SW480 (cell line): ENCODE results near the gene UXS1.

Experiments used
- DNase-seq: peaks from one replicate; pipeline ENCODE4 v3.0.0-alpha.2; 2016; ENCODE audit warnings: low spot score

The UXS1 gene

DNA sequence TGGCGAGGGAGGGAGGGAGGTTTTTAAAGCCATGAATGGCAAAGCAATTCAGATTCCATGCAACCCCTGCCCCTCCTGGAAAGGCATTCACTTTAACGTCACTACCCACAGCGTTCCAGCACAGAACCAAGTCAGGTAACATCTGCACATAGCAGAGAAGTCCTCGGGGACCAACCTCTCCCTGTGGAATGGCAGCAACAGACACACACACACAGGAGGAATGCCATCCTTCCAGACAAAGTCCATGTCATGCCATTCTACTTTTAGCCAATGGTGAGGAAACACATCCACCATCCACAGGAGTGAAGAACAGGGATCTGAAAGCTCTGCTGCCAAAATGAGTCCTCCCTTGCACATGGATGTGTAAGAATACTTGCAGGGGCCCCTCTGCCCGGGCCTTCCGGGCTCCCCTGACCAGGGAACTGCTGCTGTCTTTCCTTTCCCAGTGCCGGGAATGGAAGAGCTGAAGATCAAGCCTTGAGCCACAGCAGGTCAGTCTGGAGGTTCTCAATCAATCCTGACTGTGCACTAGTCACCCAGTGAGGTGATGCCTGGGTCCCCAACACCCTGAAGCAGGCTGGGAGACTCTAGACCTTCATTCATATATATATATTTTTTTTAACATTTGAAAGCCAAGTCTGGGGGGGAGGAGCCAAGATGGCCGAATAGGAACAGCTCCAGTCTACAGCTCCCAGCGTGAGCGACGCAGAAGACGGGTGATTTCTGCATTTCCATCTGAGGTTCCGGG, 63.7 kb downstream of the UXS1 start:
- DNase-seq, result no peak

DNA sequence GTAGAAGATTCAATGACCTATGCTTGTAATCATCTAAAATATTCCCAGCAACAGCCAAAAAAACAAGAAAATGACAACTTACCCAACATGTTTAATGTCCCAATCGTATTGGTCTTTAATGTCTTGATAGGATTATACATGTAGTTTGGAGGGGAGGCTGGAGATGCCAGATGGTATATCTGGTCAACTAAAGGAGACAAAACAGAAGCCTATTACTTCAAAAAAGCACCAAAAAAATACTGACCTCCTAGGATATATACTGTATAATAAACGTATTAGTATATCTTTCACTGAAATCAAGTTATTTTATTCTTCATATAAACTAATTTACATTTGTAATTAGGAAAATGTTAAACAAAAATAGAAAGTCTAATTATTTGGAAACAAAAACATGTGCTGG, 64.5 kb downstream of the UXS1 start:
- no peak for DNase-seq

DNA sequence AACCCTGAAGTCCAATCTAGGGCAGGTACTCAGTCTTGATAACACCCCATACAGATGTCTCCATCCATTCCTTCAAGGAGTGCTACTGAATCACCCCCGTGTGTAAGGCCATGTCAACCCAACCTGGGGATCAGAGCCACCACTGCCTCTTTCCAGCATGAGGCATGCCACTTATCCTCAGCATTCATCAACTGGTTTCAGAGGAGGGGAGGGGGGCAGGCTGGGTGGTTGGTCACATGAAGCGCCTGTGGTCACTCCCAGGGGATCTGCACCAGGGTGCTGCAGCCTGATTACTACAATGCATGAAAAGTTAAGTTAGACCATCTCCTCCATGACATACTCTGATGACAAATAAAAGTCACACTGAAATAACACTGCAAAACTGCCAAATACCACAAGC, 65.0 kb downstream of the UXS1 start:
- no peak for DNase-seq

DNA sequence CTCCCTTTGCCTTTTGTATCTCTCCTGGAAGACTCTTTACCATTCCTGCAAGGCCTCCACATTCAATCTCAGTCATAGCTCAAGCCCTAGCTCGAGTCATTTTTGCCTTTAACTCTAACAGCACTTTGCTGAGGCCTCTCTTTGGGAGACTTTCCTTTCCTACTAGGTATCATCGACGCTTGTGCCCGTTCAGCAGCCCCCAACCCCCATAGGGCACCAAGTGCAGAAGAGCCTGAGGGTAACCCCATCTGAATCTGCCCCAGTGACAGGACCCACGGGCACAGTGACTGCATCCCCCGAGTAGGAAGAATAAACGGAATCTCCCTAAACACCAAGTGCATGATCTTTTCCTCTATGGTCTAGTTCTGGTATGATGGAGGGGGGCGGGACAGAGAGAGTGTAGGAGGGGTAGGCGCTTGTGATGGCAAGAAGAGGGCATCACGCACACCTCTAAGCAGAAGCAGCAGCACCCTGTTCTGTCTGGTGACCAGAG, 66.3 kb downstream of the UXS1 start:
- DNase-seq, result no peak

DNA sequence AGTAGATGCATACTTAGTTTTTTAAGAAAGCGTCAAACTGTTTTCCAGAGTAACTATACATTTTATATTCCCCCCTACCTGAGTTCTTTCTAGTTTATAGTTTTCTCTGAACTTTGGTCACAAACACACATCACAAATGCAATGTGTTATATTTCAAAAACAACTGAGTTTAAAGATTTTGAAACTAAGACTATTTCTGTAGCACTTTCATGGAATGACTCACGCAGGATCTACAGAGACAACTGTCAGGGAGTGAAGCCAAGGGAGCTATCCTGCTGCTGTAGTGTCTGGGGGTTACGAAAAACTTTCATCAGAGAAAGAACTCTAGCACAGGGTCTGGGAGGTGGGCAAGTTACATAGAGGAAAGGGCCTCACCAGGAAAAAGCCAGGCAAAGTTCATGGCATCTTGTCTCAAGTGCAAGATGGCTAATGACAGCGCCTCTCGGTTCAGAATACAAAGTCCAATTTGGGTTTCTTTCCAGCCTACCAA, 66.8 kb downstream of the UXS1 start:
- DNase-seq, result no peak

DNA sequence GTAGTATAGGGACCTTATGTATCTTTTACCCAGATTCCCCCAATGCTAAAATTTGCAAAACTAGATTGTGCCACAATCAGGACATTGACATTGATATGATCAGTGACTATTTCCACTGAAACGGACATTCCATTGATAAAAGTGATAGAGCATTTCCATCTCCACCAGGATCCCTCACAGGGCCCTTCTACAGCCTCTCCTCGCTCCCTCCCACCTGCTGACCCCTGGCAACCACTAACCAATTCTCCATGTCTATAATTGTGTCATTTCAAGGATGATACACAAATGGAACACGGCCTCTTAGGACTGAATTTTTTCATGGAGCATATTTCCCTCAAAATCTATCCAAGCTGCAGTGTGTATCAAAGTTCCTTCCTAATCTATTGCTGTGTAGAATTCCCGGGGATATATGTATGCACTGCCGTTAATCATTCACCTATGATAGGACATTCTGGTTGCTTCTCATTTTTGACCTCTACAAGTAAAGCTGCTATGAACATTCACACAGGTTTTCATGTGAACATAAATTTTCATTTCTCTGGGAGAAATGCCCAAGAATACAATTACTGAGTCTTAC, 67.3 kb downstream of the UXS1 start:
- DNase-seq, result no peak

DNA sequence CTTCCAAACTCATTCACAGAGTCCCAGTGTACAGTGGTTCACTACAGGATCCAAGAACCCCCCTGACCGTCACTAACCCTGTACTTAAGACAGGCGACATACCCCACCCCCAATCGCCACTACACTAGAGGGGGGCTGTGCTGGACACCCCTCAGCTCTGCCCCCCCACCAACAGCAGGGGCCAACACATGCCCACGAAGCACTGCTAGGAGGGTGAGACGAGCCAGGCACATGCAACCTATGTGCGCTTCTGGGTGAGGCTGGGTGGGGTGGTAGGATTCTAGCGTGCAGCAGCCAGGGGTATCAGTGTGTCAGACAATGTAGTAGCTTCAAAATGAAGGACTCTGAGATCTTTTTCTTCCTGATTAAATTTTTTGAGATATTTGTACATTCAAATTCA, 67.8 kb downstream of the UXS1 start:
- no peak for DNase-seq

DNA sequence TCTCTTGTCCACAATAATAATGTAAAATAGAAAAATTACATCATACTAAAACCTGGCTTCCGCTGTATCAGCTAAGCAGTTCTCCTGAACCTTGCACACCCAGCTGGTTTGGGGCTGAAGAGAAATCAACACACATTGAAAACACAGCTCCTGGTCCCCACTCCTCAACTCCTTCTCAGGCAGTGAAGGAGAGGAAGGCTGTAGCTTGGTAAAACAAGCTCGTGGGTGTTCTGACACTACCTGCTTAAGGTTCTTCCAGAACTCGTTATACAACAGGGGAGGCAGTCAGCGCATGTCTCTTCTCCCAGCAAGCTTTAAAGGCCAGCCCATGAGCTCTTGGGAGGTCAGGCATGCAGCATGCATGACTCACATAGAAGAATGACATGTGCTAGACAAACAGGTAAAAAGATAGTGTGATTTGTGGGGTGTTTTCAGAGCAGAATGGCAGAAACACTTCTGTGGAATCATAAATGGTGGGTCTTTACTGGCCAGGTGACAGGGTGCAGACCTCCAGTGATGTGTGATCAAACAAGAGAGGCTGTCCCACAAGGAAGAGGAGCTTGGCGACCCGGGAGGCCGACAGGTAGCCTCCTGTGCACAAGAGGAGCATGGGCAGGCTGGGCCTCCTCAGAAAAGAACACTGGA, 69.1 kb downstream of the UXS1 start:
- no peak for DNase-seq

DNA sequence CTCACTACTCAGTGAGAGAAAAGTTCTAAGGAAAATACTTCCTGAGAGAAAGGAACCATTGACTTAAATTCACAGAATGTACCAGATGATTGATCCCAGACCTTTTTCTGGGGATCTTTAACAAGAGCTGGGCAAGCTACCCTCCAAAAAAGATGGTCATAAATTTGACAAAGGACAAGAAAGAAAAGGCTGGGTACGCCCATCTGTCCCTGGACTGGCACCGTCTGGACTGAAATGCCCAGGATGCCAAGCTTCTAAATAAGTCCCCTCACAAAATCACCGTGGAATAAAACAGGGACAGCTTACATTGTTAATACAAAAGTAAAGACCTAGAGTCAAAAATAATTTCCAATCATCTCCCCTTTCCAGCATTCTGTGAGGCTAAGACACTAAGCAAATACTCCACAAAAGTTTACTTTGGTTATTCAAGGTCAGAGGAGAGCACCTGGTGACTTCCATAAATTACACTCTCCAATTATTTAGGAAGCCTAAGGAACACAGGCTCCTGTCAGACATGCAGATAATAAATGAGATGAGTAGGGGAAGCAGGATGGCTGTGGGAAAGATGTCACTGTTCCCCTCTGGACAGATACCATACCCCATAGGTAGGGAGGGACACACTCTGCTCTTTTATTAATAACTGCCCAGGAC, 69.9 kb downstream of the UXS1 start:
- no peak for DNase-seq

DNA sequence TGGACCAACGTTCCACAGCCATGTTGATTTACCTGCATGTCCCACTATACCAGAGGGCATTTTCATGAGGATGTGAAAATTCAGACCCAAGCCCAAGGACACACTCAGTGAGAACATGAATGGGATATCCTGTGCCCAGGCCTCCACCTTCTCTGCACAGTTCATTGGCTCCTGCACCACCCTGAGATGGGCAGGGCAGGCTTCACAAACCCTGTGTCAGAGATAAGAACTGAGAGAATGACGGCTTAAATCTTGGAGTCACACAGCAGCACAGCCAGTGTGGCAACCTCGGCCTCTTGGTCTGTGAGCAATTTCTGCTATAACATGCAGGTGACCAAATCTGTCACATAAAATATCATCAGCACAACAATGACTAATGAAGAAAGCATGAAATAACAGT, 71.9 kb downstream of the UXS1 start:
- no peak for DNase-seq

DNA sequence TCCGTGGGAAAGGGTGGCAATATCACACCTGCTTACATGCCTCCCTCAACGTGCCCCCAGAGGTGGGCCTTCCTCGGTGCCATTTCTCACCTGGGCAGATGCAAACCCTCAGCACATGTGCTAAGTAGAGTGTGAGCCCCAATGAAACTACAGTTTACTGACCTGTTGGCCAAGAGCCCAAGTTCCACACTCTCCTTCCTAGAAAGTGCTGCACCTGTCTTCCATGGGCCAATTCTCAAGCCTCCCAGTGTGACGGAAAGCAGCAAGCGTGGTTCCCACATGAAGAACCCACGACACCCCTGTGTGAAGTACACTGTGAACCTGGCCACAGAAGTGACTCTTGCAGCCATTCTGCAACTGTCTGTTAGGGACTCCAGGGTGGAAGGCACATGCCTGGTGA, 73.7 kb downstream of the UXS1 start:
- no peak for DNase-seq

DNA sequence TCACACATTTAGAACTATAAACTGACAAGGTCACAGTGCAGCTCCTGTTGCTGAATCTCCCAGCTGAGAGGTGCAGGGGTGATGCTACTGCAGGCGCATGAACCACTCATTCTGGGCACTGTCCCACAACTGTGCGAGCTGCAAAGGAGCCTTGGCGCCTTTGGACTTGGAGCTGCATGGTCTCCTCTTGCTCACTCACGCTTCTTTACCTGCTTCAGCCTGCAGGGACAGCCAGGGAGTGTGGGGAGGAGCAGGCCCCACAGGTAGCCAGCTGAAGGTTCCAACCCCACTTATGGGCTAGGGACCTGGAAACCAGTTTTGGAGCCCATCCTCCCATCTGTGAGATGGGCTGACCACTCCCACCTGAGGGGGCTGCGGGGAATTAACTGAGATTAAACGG, 75.0 kb downstream of the UXS1 start:
- peak; percentile 21 for DNase-seq

DNA sequence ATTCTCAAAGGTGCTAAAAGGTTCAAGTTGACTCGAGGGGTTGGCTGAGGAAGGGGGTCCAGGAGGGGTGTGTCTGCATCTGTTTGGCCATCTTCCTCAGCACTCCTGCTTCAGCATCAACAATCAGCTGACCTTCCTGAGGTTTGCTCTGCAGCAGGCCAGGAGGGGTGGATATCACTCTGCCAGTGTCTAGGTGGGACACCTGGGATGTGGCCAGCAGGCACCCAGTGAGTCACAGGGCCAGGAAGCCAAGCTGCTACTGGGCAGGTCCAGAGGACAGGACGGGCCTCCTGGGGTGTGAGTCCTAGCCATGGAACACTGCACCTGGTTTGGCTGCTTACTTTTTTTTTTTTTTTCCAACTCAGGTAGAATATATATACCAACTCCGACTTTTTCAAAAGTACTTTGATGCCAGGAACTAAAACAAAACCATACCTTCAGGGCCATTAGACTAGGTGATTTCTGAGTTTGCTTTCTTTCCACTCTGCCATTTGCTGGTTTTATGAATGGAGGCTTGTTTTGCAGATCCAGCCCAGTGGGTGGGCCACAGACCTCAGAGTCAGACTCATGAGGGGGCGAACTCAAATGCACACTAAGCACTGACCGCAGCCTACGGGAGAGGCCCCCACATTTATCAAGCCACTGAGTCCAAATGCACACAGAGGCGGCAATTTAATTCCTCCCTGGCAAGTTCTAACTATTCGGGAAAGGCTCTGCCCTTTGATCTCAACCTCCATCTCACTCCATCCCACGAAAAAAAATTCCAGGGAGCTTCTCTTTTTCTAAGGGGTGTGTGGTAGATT, 76.0 kb downstream of the UXS1 start:
- DNase-seq, result peak; percentile 97

DNA sequence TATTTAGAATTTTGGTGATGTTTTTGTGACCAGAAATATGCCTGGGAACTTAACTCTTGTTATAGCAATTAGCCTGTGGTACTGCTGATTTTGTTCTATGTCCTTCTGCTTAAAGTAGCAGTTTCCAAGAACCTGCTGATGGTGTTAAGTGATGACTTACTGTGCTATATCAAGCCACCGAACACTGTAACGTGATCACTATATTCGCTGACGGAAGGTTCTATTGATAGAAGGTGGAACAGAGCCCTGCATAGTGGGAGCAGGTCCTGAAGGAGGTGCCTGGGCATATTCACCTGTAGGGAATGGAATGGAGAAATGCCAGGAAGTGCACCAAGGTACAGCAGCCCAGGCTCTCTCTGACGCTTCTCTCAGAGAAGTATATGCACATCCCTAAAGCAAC, 76.8 kb downstream of the UXS1 start:
- no peak for DNase-seq

DNA sequence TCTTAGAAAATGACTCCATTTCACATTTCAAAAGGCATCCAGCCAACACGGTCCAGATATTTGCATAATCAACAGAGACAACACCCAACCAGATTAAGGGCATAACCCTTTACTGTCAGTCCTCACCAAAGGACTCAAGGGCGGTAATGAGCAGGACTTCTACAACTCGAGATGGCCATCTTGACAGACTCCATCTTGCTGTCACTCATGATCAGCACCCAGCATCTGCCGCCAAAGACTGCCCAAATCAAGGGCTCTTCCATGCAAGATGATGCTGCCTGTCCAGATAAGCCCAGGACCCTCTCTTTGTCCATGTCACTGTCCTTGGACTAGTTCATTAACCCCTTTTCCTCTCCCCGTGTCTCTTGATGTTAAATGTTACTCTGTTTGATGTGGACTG, 77.9 kb downstream of the UXS1 start:
- DNase-seq, result no peak

DNA sequence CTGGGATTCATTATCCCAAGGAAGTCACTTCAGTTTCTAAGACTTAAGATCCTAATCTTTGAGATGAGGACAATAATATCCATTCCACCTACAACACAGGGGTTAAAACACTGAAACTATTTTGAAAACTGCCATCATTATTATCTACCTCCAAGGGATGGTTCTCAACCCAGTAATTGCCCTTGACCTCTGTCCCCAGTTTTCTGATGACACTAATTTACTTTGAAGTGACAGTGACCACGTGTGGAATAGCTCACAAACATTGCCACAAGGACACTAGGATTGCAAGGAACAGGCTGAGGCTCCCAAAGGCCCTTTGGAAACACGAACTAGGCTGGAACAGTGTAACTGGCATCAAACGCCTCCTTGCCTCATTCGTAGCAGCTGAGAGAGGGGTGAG, 78.4 kb downstream of the UXS1 start:
- no peak for DNase-seq

DNA sequence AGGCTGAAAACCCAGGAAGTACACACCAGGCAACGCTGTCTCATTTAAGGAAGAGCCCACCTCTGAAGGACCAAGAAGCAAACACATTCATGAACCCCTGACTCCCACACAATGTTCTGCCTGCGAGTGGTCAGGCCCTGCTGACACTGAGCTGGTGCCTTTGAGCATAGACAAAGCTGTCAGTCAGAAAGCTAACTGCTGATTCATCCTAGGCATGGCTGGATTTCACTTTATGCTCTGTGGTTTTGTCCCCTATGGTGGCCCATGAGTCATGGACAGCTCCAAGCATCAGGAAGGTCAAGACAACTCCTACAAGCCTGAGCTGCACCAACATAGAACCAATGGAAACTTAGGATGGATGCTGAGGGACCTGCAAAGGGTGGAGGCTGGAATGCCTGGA, 78.9 kb downstream of the UXS1 start:
- DNase-seq, result peak; percentile 96

DNA sequence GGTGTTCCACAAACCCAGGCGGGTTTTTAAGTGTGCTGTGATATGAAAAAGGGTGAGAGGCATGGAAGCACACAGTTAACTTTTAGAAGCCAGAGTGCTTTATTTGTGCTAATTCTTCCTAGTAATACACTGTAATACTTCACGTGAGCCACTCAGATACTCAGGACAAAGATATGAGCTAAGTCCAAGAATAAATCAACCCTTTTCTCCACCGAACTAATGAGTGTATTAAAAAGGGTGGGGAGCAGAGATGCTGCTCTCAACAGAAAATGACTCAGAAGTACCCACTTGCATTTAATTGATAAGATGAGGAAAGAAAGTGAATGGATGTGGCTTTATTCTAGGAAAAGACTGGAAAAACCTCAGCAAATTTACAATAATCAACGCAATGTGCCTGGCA, 79.9 kb downstream of the UXS1 start:
- DNase-seq, result no peak

DNA sequence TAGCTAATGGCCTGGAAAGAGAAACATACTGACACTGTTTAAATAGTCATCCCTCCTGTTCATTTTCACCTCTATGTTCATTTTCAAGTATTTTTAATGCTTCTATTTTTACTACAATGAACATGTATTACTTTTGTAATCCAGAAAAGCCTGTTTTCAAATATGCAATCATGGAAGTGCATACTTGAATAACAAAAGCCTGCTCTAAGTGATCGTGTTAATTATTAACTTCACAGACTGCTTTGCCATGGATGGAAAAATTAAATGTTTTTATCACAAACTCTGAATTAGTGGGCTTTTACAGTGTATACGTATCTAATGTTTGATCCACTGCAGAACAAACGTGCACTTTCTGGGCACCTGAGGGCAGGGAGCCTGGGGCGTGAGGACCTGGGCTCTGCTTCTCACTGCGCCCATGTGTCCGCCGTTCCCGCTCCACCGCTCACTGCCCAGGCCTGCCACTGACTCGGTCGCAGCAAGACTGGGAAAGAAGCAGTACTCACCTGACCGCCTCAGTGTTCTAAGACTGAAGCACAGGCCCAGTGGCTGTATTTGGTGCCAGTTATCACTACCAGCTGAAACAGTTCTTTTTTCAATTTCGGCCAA, 80.6 kb downstream of the UXS1 start:
- no peak for DNase-seq

DNA sequence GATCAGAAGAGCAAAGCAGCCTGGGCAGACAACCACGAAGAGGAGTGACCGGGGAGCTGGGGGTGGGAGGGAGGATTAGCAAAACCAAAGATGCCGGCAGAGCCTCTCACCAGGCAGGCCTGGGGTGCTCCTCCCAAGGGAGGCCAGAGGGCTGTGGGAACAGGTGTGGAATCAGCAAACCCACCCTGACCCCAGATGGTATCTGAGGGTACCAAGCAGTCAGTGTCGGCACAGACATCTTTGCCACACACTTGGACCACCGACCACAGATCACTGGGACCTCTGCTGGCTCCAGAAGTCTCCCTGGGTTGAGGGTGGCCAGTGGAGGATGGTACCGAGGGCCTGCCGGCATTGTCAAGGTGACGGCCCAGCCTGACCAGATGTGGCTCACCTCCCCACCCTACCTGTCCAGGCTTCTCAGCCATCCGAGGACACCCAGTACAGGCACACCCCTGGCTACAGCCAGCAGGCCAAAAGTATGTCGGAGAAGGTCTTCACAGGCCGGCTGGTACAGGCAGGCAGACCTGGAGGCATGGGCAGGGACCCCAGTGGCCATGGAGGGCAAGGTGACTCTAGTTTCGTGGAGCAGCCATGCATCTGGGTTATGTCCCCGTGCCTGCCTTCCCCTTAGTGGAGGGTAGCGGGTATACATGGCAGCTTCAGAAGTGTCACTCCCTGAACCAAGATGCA, 82.1 kb downstream of the UXS1 start:
- no peak for DNase-seq
